ENCODE results near the gene GGACT. TPM values are rescaled to one million over a fixed set of nuclear protein-coding genes. Genes with fewer than 3 reads are reported as not detected.

GGACT gene
- total RNA-seq, 3 donors from 2014 or later: 1.8 to 4.8 (median 2.3) TPM

DNA sequence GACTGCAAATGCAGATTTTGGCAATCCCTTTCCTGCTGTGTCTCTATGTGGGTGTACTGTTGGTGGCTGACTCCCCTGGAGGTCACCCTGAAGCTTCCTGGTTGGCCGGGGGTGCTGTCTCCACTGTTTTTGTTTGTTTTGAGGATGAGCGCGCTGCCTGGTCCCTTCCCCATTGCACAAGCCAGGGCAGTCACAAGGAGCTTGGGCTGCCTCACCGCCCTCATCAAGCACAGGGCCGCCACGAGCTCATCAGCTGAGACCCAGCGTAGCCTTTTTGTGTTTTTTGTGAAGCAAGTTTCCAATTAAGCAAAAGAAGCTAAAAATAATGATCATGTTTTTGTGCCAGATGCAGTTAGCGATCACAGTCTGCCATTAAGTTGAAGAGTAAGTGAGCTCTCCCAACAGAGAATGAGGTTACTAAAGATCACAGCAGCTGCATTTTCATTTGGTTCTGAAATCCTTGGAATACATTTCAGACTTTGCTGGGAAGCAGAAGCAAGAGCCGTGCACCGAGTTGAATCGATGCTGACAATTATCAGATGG lies 57.8 kb downstream of the GGACT start:
- TF ChIP-seq POLR2A (IDR thresholded peaks at IDR 0.05): no peak
- TF ChIP-seq POLR2AphosphoS5 (IDR thresholded peaks at IDR 0.05): peak in 2 of 3 donors; percentile 12 to 67
- H3K27me3 ChIP-seq: no peaks in the 10 kb centered on the region
- DNase-seq (ENCODE audit: low spot score in 2 of 2): peak in 1 of 2 donors; percentile 45
- no peaks in the 10 kb centered on the region for H3K4me1 ChIP-seq
- H3K36me3 ChIP-seq: no peaks in the 10 kb centered on the region
- no peaks in the 10 kb centered on the region for H3K9me3 ChIP-seq
- peak overlapping the region; percentile 48 to 74 for H3K27ac ChIP-seq
- H3K4me3 ChIP-seq: peak overlapping the region in 1 of 3 donors; percentile 5
- intact Hi-C loops (cut with DNase I; ENCODE audit: low total_unique reads): no loop called here

GRCh38 chr13:100529666-100530377 lies 58.8 kb downstream of the GGACT start:
- Histone ChIP-seq H3K36me3 (no peaks in the 10 kb centered on the region), H3K27ac (peak overlapping the region; percentile 33 to 74), H3K9me3 (no peaks in the 10 kb centered on the region), H3K27me3 (no peaks in the 10 kb centered on the region), H3K4me3 (no peak overlapping the region), H3K4me1 (no peaks in the 10 kb centered on the region)
- TF ChIP-seq, protein P1, sequence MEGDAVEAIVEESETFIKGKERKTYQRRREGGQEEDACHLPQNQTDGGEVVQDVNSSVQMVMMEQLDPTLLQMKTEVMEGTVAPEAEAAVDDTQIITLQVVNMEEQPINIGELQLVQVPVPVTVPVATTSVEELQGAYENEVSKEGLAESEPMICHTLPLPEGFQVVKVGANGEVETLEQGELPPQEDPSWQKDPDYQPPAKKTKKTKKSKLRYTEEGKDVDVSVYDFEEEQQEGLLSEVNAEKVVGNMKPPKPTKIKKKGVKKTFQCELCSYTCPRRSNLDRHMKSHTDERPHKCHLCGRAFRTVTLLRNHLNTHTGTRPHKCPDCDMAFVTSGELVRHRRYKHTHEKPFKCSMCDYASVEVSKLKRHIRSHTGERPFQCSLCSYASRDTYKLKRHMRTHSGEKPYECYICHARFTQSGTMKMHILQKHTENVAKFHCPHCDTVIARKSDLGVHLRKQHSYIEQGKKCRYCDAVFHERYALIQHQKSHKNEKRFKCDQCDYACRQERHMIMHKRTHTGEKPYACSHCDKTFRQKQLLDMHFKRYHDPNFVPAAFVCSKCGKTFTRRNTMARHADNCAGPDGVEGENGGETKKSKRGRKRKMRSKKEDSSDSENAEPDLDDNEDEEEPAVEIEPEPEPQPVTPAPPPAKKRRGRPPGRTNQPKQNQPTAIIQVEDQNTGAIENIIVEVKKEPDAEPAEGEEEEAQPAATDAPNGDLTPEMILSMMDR (IDR thresholded peaks at IDR 0.05): no peak
- TF ChIP-seq POLR2AphosphoS5 (IDR thresholded peaks at IDR 0.05): no peak
- no peak for DNase-seq (ENCODE audit: low spot score in 2 of 2)
- intact Hi-C loops (cut with DNase I; ENCODE audit: low total_unique reads): no loop called here

- Histone ChIP-seq H3K27me3 (no peaks in the 10 kb centered on the region), H3K4me3 (no peak overlapping the region), H3K9me3 (no peaks in the 10 kb centered on the region), H3K36me3 (no peaks in the 10 kb centered on the region), H3K27ac (no peak overlapping the region), H3K4me1 (no peaks in the 10 kb centered on the region)
- no peak for TF ChIP-seq POLR2A (IDR thresholded peaks at IDR 0.05)
- TF ChIP-seq POLR2AphosphoS5 (IDR thresholded peaks at IDR 0.05): no peak
- TF ChIP-seq, protein P1 (IDR thresholded peaks at IDR 0.05): no peak
- no peak for DNase-seq (ENCODE audit: low spot score in 2 of 2)
- intact Hi-C loops (cut with DNase I; ENCODE audit: low total_unique reads): no loop called here
These were observed 59.8 kb downstream of the GGACT start for GRCh38 chr13:100528820-100529219.

GRCh38 chr13:100528353-100528752 lies 60.2 kb downstream of the GGACT start:
- TF ChIP-seq POLR2AphosphoS5 (IDR thresholded peaks at IDR 0.05): no peak
- TF ChIP-seq, protein P1 (IDR thresholded peaks at IDR 0.05): no peak
- no peaks in the 10 kb centered on the region for H3K4me1 ChIP-seq
- H3K4me3 ChIP-seq: no peak overlapping the region
- no peaks in the 10 kb centered on the region for H3K36me3 ChIP-seq
- no peaks in the 10 kb centered on the region for H3K9me3 ChIP-seq
- intact Hi-C loops (cut with DNase I; ENCODE audit: low total_unique reads): no loop called here
- DNase-seq (ENCODE audit: low spot score in 2 of 2): no peak
- no peak overlapping the region for H3K27ac ChIP-seq
- H3K27me3 ChIP-seq: no peaks in the 10 kb centered on the region

GRCh38 chr13:100527644-100528043 lies 60.9 kb downstream of the GGACT start:
- no peak for DNase-seq (ENCODE audit: low spot score in 2 of 2)
- intact Hi-C loops (cut with DNase I; ENCODE audit: low total_unique reads): no loop called here

More at GRCh38 chr13:100527644-100528043, 60.9 kb downstream of the GGACT start:
- Histone ChIP-seq H3K4me1 (no peaks in the 10 kb centered on the region), H3K27ac (no peak overlapping the region), H3K27me3 (no peaks in the 10 kb centered on the region), H3K4me3 (no peak overlapping the region), H3K36me3 (no peaks in the 10 kb centered on the region), H3K9me3 (no peaks in the 10 kb centered on the region)
- no peak for TF ChIP-seq POLR2AphosphoS5 (IDR thresholded peaks at IDR 0.05)
- no peak for TF ChIP-seq POLR2A (IDR thresholded peaks at IDR 0.05)
- TF ChIP-seq, protein P1 (IDR thresholded peaks at IDR 0.05): no peak
